Glutamatergic neuron (in vitro differentiated cells): ENCODE data around the gene ZNF213. TPM values are rescaled to one million over a fixed set of nuclear protein-coding genes. Genes with fewer than 3 reads are reported as not detected.
A peak's percentile ranks its signal among the peaks of the same experiment; 100 is the strongest.

Source experiments
- DNase-seq: peaks from one replicate; pipeline ENCODE4 v3.0.0; 2022
- H3K27ac Mint-ChIP-seq: one replicate; pipeline ENCODE4 v1.8.0; 2020; ENCODE audit warnings: mild to moderate bottlenecking, mixed read lengths, inconsistent platforms; ENCODE audit not compliant: unreplicated experiment
- H3K27me3 Mint-ChIP-seq: one replicate; pipeline ENCODE4 v1.8.0; 2020; ENCODE audit warnings: mild to moderate bottlenecking, moderate library complexity, mixed read lengths, inconsistent platforms; ENCODE audit not compliant: unreplicated experiment
- H3K36me3 Mint-ChIP-seq: one replicate; pipeline ENCODE4 v1.8.0; 2020; ENCODE audit warnings: mild to moderate bottlenecking, mixed read lengths, inconsistent platforms; ENCODE audit not compliant: unreplicated experiment
- H3K4me1 Mint-ChIP-seq: one replicate; pipeline ENCODE4 v1.8.0; 2020; ENCODE audit warnings: mild to moderate bottlenecking, low read depth, mixed read lengths, inconsistent platforms; ENCODE audit not compliant: unreplicated experiment
- H3K4me3 Mint-ChIP-seq: one replicate; pipeline ENCODE4 v1.8.0; 2020; ENCODE audit warnings: mild to moderate bottlenecking, mixed read lengths, inconsistent platforms; ENCODE audit not compliant: unreplicated experiment
- H3K9me3 Mint-ChIP-seq: one replicate; pipeline ENCODE4 v1.8.0; 2020; ENCODE audit warnings: mild to moderate bottlenecking, moderate library complexity, mixed read lengths, inconsistent platforms; ENCODE audit not compliant: unreplicated experiment
- total RNA-seq: library from RNA; stranded (reverse); fragmentation: NEBNext Ultra II Directional; extraction: Animal tissue kit (Norgen Biotek cat#: 25700); gene quantifications from one replicate; pipeline ENCODE4 v1.2.1, GENCODE V29; 2021; ENCODE audit not compliant: unreplicated experiment
- TF ChIP-seq, protein P1 (sequence below): fragments of 200-600 bp; sonication (generic); IDR thresholded peaks from one replicate; pipeline ENCODE4 v1.5.0; 2021; ENCODE audit not compliant: partially characterized antibody, unreplicated experiment

The ZNF213 gene
- total RNA-seq, 1 donor from 2014 or later: 18.7 TPM

DNA sequence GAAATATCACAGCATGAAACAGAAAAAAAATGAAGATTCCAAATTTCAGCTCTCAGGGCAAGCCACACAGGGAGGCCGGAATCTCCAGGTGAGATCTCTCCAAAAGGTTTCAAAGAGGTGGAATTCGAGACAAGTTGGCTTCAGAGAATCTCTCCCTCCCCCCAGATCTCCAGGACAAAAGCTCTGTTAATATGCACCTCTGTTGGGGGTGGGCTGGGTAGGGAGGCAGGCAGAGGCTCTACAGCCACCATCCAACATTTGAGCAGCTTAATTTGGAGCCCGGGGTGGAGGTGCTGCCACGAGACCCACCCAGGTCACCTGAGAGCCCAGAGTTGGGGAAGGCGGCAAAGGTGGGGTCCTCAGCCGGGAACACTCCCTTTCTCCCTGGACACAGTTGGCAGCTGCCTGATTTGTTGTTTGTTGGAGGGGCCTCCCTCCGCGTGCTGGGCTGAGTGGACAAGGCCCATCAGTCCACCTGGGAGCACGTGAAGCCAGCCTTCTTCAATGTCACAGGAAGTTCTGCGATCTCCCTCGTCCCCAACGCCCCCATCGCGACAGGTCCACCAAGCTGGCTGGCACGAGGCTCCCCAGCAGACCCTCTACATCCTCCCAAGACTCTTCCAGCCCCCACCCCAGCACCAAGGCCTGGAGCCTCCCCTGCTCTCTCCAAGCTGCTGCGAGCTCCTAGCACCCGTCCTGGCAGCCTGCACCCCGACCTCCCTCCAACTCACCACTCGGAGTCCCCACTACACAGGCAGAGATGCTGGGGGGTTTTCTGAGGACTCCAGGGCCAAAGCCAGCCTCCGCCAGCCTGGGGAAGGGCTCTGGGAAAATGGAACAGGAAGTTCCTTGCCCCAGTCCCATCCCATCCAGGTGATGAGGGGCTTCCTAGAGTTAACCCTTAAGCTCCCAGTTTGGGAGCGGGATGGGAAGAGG lies 36.1 kb upstream of the ZNF213 start, which contains the start of gene ZSCAN10:
TSS of gene ZSCAN10 (minus strand) at position 836 of the 936 bp plus-strand sequence. CDS start 6,357 bp downstream, outside the sequence.
- H3K4me3 Mint-ChIP-seq: peak within 1 kb of the TSS; percentile 89
- H3K27ac Mint-ChIP-seq: no peak within 1 kb of the TSS
- peaks cover 5% of the 10 kb centered on the region for H3K9me3 Mint-ChIP-seq
- TF ChIP-seq, protein P1, sequence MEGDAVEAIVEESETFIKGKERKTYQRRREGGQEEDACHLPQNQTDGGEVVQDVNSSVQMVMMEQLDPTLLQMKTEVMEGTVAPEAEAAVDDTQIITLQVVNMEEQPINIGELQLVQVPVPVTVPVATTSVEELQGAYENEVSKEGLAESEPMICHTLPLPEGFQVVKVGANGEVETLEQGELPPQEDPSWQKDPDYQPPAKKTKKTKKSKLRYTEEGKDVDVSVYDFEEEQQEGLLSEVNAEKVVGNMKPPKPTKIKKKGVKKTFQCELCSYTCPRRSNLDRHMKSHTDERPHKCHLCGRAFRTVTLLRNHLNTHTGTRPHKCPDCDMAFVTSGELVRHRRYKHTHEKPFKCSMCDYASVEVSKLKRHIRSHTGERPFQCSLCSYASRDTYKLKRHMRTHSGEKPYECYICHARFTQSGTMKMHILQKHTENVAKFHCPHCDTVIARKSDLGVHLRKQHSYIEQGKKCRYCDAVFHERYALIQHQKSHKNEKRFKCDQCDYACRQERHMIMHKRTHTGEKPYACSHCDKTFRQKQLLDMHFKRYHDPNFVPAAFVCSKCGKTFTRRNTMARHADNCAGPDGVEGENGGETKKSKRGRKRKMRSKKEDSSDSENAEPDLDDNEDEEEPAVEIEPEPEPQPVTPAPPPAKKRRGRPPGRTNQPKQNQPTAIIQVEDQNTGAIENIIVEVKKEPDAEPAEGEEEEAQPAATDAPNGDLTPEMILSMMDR: no peak
- H3K36me3 Mint-ChIP-seq: no peaks in the 10 kb centered on the region
- peaks cover 10% of the 10 kb centered on the region for H3K4me1 Mint-ChIP-seq
- no peak for DNase-seq
- H3K27me3 Mint-ChIP-seq: peaks cover 10% of the 10 kb centered on the region

DNA sequence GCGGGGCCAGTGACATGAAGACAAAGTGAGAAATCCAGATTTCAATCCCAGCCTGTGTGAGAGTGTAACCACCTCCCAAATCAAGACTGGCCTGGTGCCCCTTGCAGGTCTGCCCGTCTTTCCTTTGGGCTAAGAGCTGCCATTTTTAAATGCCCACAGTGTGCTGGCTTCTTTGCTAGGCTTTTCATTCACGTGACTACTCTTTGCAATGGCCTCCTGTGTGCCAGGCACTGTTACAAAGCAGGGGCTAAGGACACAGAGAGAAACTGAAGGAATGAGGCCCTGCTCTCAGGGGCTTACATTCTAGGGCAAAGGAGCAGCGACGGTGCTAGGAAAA lies 35.5 kb upstream of the ZNF213 start:
- no peak for DNase-seq
- Mint-ChIP-seq H3K9me3 (peaks cover 3% of the 10 kb centered on the region), H3K27me3 (peaks cover 10% of the 10 kb centered on the region), H3K4me1 (peaks cover 10% of the 10 kb centered on the region), H3K4me3 (no peak overlapping the region), H3K36me3 (no peaks in the 10 kb centered on the region), H3K27ac (no peak overlapping the region)
- TF ChIP-seq, protein P1: no peak

DNA sequence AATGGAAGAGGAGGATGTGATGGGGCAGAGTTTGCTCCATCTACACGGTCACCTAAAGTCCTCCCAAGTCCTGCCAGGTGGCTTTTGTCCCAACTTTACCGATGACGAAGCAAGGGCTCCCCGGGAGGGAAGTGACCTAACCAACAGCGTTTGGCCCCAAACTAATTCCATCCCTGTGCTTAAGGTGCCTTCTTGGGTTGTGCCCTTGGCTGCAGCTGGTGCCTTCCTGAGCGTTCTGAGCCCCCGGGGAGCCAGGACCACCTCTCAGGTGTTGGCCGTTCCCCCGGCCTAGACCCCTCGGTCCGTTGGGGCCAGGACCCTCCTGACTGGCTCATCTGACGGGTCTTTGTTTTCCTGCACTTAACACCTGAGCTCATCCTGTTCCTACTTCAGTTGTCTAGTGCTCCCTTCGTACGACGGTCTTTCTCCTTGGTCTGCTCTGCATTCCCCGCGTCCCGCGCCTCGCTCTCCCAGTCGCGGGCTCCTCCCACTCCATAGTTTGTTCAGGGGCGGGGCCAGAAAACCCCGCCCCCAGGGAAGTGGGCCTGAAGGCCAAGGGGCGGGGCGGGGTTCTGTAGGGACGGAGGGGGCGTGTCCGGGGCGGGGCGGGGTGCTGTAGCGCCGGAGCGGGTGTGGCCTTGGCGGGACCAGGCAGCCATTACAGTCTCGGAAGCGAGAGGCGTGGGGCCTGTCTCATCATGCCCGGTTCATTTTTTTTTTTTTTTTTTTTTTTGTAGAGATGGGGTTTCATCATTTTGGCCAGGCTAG lies 34.9 kb upstream of the ZNF213 start:
- Mint-ChIP-seq H3K27ac (no peak overlapping the region), H3K9me3 (peaks cover 4% of the 10 kb centered on the region), H3K4me3 (peak overlapping the region; percentile 89), H3K27me3 (peaks cover 12% of the 10 kb centered on the region), H3K4me1 (peaks cover 10% of the 10 kb centered on the region), H3K36me3 (no peaks in the 10 kb centered on the region)
- peak; percentile 91 for DNase-seq
- TF ChIP-seq, protein P1: no peak

DNA sequence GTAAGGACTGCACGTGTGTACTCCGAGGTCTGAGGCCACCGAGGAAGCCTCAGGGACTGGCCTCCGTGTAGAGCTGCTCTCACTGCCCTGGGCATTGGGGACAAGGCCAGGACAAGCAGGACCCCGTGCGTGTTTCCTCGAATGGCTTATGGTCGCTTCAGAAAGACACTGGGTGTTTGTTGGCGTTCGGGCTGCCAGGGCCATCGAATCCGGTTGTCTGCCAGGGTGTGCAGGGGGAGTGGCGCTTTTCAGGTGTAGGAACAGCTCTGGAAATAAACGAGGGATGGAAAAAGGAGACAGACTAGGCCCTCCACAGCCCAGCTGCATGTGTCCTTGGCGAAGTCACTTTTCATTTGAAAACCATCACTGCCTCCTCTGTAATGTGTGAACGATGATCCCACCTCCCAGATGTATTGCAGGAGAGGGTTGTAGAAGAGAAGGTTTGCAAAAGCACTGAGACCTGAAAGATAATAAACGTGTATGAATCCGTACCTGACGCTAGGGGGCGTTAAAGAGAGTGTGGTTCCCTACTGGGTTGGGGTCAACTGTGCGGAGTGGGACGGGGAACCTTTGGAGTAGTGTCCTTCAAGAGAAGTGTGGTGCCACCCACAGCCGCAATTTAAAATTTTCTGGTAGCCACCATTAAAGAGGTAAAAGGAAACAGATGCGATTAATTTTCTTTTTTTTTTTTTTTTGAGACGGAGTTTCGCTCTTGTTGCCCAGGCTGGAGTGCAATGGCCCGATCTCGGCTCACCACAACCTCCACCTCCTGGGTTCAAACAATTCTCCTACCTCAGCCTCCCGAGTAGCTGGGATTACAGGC lies 33.6 kb upstream of the ZNF213 start:
- H3K9me3 Mint-ChIP-seq: peaks cover 4% of the 10 kb centered on the region
- no peaks in the 10 kb centered on the region for H3K36me3 Mint-ChIP-seq
- H3K27ac Mint-ChIP-seq: no peak overlapping the region
- DNase-seq: no peak
- TF ChIP-seq, protein P1: peak; percentile 87
- H3K4me1 Mint-ChIP-seq: peaks cover 15% of the 10 kb centered on the region
- no peak overlapping the region for H3K4me3 Mint-ChIP-seq
- peaks cover 16% of the 10 kb centered on the region for H3K27me3 Mint-ChIP-seq
